ENCODE measurements around the gene IRX5.

Gene IRX5

GRCh38 chr16:54980821-54981220 is 50.2 kb downstream of the IRX5 start:
- no peak for DNase-seq (ENCODE audit: low read depth)
- TF ChIP-seq CTCF (conservative IDR thresholded peaks at IDR 0.05; ENCODE audit: low read length): no peak
- H3K4me3 ChIP-seq (ENCODE audit: low read length): no peak overlapping the region

Data from AG10803 (cell line).